HEK293T (cell line): ENCODE results near the gene RNF14.
"Not testable (repeated sequence)": the region's sequence is repeated elsewhere in the genome, so short reads cannot be mapped to it uniquely, and the experiment has no call there.

ENCODE experiments used
- CTCF ChIA-PET: fragments of 350-600 bp; formaldehyde crosslinking; extraction: SDS; loops from one replicate; lab custom pipeline; 2021; ENCODE audit warnings: antibody characterized with exemption, inconsistent platforms; lab: Yijun Ruan, JAX
- POLR2A ChIA-PET: fragments of 350-600 bp; formaldehyde crosslinking; extraction: SDS; loops from one replicate; lab custom pipeline; 2020; ENCODE audit warnings: antibody characterized with exemption, inconsistent platforms; lab: Yijun Ruan, JAX
- DNase-seq: peaks from one replicate; pipeline ENCODE4 v3.0.0; 2012; ENCODE audit warnings: mixed read lengths; ENCODE audit errors: extremely low spot score
- ARNT ChIP-seq: fragments of 450-650 bp; IDR thresholded peaks from 2 replicates; pipeline ENCODE4 v1.6.1; 2017; ENCODE audit warnings: mild to moderate bottlenecking
- BHLHE40 ChIP-seq: fragments of 450-650 bp; IDR thresholded peaks from 2 replicates; pipeline ENCODE4 v1.6.1; 2016; ENCODE audit warnings: mild to moderate bottlenecking, moderate library complexity, borderline replicate concordance
- CTBP1 ChIP-seq: fragments of 450-650 bp; IDR thresholded peaks from 2 replicates; pipeline ENCODE4 v1.6.1; 2016; ENCODE audit warnings: borderline replicate concordance
- ELF4 ChIP-seq: fragments of 450-650 bp; IDR thresholded peaks from 2 replicates; pipeline ENCODE4 v1.6.1; 2017; ENCODE audit warnings: antibody characterized with exemption
- FOXA1 ChIP-seq: fragments of 450-650 bp; IDR thresholded peaks from 2 replicates; pipeline ENCODE4 v1.6.1; 2016; ENCODE audit warnings: mild to moderate bottlenecking
- FOXK2 ChIP-seq: fragments of 450-650 bp; IDR thresholded peaks from 2 replicates; pipeline ENCODE4 v1.6.1; 2016; ENCODE audit warnings: mild to moderate bottlenecking
- FOXM1 ChIP-seq: fragments of 450-650 bp; IDR thresholded peaks from 2 replicates; pipeline ENCODE4 v1.6.1; 2017; ENCODE audit warnings: mild to moderate bottlenecking, borderline replicate concordance
- HDGF ChIP-seq: fragments of 450-650 bp; IDR thresholded peaks from 2 replicates; pipeline ENCODE4 v1.6.1; 2017; ENCODE audit warnings: antibody characterized with exemption, borderline replicate concordance
- L3MBTL2 ChIP-seq: fragments of 450-650 bp; conservative IDR thresholded peaks from 2 replicates; pipeline ENCODE4 v1.6.1; 2016; ENCODE audit warnings: mild to moderate bottlenecking
- LEF1 ChIP-seq: fragments of 450-650 bp; IDR thresholded peaks from 2 replicates; pipeline ENCODE4 v1.6.1; 2017; ENCODE audit warnings: mild to moderate bottlenecking, borderline replicate concordance
- NFRKB ChIP-seq: fragments of 450-650 bp; IDR thresholded peaks from 2 replicates; pipeline ENCODE4 v1.6.1; 2016; ENCODE audit warnings: mild to moderate bottlenecking, moderate library complexity
- SP1 ChIP-seq: fragments of 450-650 bp; IDR thresholded peaks from 2 replicates; pipeline ENCODE4 v1.6.1; 2017
- SUZ12 ChIP-seq: fragments of 450-650 bp; IDR thresholded peaks from 2 replicates; pipeline ENCODE4 v1.6.1; 2016; ENCODE audit warnings: mild to moderate bottlenecking
- TARDBP ChIP-seq: fragments of 450-650 bp; IDR thresholded peaks from 2 replicates; pipeline ENCODE4 v1.6.1; 2016
- ZNF384 ChIP-seq: fragments of 450-650 bp; IDR thresholded peaks from 2 replicates; pipeline ENCODE4 v1.6.1; 2016
- TF ChIP-seq, protein P1 (sequence below): fragments of 450-650 bp; IDR thresholded peaks from 2 replicates; pipeline ENCODE4 v1.6.1; 2016

The RNF14 gene

DNA sequence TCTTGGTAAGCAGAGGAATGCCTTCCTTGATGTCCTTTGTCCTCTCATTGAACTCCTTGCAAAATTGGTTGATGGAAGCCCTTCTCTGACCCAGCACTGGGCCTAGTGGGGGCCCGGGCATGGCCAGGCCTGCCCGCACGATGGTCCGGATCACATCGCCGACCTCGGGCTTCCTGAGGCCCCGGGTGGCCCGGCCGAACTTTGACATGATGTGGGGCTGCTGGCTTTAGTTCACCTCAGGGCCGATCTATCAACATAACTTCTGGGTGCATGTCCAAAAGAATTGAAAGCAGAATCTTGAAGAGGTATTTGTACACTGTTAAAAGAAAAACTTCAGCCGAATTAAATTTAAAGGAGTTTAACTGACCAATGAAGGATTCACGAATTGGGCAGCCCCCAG, 68.0 kb downstream of the RNF14 start:
- CTCF ChIA-PET = no interaction called here
- no peak for DNase-seq
- TF ChIP-seq ELF4 (no peak), FOXK2 (no peak), SUZ12 (no peak), BHLHE40 (no peak), ARNT (no peak), HDGF (no peak), FOXA1 (no peak), CTBP1 (no peak)
- POLR2A ChIA-PET = no interaction called here

DNA sequence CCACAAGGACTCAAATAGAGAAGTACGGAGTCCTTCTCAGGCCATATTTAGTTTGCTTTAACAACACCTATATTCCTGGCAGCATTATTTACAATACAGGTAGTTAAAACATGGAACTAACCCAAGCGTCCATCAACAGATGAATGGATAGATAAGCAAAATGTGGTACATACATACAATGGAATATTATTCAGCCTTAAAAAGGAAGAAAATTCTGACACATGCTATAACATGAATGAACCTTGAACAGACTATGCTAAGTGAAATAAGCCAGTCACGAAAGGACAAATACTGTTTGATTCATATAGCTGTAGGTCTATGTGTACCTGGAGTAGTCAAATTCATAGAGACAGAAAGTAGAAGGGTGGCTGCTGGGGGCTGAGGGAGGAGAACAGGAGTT, 68.7 kb downstream of the RNF14 start:
- not testable (repeated sequence) for DNase-seq

DNA sequence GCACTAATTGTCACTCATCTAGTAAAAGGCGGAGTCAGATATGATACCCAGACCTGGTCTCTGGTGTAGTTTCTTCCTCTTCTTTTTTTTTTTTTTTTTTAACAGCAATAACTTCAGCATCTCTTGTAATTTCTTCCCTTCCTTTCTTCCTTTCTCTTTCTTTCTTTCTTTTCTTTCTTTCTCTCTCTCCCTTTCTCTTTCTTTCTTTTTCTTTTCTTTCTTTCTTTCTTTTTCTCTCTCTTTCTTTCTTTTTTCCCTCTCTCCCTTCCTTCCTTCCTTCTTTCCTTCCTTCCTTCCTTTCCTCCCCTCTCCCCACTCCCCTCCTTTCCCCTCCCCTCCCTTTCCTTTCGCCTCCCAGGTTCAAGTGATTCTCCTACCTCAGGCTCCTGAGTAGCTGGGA, 69.8 kb downstream of the RNF14 start:
- ChIA-PET POLR2A (no interaction called here), CTCF (no interaction called here)
- no peak for TF ChIP-seq FOXA1
- TF ChIP-seq SUZ12 = no peak
- TF ChIP-seq ELF4 = no peak
- TF ChIP-seq SP1 = no peak
- TF ChIP-seq FOXK2 = no peak
- TF ChIP-seq HDGF = no peak
- TF ChIP-seq, protein P1, sequence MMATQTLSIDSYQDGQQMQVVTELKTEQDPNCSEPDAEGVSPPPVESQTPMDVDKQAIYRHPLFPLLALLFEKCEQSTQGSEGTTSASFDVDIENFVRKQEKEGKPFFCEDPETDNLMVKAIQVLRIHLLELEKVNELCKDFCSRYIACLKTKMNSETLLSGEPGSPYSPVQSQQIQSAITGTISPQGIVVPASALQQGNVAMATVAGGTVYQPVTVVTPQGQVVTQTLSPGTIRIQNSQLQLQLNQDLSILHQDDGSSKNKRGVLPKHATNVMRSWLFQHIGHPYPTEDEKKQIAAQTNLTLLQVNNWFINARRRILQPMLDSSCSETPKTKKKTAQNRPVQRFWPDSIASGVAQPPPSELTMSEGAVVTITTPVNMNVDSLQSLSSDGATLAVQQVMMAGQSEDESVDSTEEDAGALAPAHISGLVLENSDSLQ = no peak
- no peak for TF ChIP-seq ARNT
- TF ChIP-seq FOXM1 = no peak
- no peak for TF ChIP-seq NFRKB
- TF ChIP-seq TARDBP = no peak
- TF ChIP-seq LEF1 = no peak
- no peak for TF ChIP-seq BHLHE40
- no peak for TF ChIP-seq ZNF384
- no peak for TF ChIP-seq CTBP1
- TF ChIP-seq L3MBTL2 = no peak
- no peak for DNase-seq

More for the DNA sequence above, 68.7 kb downstream of the RNF14 start:
- POLR2A ChIA-PET, CTCF ChIA-PET: not testable (repeated sequence)
